ENCODE data around the gene BRSK2. TPM values are rescaled to one million over a fixed set of nuclear protein-coding genes. Genes with fewer than 3 reads are reported as not detected.
"Not testable (repeated sequence)": the region's sequence is repeated elsewhere in the genome, so short reads cannot be mapped to it uniquely, and the experiment has no call there.

The BRSK2 gene
- total RNA-seq, 4 donors from 2014 or later: 0.72 to 1.6 (median 0.82) TPM; not detected in 1

DNA sequence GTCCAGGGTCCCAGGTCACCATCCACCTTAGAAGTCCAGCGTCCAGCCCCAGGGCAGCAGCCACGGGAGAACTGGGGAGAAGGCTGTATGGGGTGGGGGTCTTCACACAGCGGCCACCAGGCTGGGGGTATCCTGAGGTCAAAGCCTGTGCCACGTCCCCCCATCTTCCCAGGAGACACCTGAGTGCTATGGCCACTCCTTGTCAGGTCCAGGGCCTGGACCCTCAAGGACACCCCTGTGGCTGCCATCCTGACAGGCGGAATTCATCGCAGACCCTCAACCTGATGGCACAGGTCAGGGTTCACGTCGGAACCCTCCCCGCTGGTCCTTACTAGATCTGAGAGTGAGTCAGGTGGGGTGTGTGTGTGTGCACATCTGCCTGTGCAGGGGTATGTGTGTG is 18.6 kb downstream of the BRSK2 start:
- TF ChIP-seq, protein P1, sequence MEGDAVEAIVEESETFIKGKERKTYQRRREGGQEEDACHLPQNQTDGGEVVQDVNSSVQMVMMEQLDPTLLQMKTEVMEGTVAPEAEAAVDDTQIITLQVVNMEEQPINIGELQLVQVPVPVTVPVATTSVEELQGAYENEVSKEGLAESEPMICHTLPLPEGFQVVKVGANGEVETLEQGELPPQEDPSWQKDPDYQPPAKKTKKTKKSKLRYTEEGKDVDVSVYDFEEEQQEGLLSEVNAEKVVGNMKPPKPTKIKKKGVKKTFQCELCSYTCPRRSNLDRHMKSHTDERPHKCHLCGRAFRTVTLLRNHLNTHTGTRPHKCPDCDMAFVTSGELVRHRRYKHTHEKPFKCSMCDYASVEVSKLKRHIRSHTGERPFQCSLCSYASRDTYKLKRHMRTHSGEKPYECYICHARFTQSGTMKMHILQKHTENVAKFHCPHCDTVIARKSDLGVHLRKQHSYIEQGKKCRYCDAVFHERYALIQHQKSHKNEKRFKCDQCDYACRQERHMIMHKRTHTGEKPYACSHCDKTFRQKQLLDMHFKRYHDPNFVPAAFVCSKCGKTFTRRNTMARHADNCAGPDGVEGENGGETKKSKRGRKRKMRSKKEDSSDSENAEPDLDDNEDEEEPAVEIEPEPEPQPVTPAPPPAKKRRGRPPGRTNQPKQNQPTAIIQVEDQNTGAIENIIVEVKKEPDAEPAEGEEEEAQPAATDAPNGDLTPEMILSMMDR (IDR thresholded peaks at IDR 0.05): no peak
- ATAC-seq (ENCODE audit: low FRiP score) (no peak), DNase-seq (ENCODE audit: low spot score) (no peak)

DNA sequence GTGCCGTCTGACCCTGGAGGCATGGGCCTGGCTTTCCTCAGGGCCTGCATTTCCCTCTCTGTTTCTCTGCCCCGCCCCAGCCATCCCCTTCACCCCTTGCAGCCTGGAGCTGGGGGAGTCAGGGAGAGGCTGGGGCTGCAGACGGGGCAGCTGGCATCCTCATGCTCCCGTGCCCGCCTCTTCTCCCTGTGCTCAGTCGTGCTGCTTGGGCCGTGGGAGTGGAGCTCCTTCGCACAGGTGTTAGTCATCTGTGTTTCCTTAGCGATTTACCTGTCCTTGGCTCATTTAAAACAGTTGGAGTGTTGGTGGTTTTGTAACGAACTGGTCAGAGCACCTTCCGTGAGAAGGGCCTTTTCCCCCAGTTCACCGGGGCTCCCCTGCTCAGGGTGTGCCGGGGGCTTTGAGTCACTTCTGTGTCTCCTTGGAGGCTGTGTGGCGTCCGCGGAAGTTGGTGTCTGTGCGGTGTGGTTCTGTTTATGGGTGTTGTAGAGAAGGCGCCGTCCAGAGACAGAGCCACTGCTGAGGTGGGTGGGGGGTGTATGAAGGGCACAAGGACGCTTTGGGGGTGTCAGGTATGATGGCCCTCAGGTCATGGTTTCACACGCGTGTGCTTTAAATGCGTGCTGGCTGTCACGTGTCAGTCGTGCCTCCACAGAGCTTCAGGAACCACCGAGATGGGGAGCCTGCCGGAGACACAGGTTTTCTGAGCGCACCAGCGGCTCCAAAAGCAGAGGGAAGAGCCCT is 19.5 kb downstream of the BRSK2 start:
- no peak for DNase-seq (ENCODE audit: low spot score)
- ATAC-seq (ENCODE audit: low FRiP score): no peak
- TF ChIP-seq, protein P1 (IDR thresholded peaks at IDR 0.05): no peak

DNA sequence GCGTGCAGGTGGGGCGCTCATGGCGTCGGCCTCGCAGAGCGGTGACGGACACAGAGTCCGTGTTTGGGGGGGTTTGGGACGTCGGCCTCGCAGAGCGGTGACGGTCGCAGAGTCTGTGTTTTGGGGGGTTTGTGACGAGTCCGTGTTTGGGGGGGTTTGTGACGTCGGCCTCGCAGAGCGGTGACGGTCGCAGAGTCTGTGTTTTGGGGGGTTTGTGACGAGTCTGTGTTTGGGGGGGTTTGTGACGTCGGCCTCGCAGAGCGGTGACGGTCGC is 20.1 kb downstream of the BRSK2 start:
- ATAC-seq (ENCODE audit: low FRiP score); DNase-seq (ENCODE audit: low spot score): not testable (repeated sequence)

DNA sequence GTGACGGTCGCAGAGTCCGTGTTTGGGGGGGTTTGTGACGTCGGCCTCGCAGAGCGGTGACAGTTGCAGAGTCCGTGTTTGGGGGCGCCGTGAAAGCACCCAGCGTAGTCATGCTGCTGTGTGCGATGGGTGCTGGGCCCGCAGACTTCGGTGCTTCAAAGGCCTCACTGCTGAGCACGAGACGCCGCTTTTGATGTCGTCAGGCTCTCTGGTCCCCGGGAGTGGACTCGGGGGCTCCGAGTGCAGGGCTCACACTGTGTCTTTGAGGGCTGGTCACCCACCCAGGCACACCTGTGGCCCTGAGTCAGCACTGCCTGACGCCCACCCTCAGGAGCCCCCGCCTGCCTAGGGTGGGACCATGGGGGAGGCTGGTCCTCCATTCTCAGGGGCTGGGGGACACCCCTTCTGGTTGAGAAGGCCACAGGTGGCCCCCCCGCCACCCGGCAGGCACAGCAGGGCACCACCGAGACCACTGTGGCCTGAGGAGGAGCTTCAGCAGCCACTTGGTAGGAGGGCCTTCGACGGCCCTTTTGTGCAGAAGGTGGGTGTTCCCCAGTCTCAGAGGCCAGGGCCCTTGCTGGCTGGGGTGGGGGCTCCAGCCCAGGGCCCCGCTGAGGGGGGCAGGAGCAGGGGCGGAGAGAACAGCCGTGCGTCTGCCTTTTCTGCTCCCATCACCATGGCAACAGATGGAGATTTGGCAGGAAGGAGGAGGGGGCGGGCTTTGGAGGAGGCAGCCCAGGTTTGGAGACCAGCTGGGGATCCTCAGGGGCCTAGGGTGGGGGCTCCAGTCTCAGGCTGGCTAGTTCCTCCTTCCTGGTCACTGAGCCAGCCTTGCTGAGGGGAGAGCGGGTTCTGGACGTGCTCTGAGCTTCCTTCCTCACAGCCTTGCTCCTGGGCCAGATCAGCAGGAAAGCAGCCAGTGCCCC is 20.9 kb downstream of the BRSK2 start:
- TF ChIP-seq, protein P1 (IDR thresholded peaks at IDR 0.05): no peak
- no peak for DNase-seq (ENCODE audit: low spot score)
- no peak for ATAC-seq (ENCODE audit: low FRiP score)

DNA sequence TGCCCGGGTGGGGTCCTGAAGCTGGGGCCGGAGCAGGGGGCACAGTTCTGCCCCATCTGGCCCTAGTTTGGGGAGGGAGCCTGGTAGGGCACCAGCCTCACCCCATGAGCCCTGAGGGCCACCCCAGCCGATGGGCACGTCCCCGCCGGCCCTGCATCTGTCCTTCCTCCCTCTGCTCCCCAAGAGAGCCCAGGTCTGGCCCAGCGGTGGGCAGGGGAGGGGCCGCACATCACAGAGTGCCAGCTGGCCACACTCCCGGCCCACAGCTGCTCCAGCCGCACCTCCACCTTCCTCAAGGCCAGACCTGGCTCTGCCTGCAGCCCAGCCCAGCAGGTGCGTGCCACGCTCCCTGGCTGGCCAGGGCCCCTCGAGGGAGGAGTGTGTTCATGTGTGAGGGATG is 21.6 kb downstream of the BRSK2 start:
- DNase-seq (ENCODE audit: low spot score) (no peak), ATAC-seq (ENCODE audit: low FRiP score) (no peak)
- TF ChIP-seq, protein P1 (IDR thresholded peaks at IDR 0.05): no peak

DNA sequence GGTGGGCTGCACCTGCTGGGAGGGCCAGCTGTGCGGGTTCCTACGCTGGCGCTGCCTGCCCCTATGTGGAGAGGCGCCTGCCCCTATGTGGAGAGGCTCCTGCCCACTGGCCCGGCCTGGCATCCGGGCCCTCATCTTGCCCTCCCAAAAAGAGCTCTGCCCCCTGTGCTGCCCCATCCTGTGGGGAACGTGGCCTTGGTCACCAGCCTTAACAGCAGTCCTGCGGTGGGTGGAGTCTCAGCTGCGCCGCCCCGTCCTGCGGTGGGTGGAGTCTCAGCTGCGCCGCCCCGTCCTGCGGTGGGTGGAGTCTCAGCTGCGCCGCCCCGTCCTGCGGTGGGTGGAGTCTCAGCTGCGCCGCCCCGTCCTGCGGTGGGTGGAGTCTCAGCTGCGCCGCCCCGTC is 22.0 kb downstream of the BRSK2 start:
- ATAC-seq (ENCODE audit: low FRiP score); DNase-seq (ENCODE audit: low spot score): not testable (repeated sequence)

DNA sequence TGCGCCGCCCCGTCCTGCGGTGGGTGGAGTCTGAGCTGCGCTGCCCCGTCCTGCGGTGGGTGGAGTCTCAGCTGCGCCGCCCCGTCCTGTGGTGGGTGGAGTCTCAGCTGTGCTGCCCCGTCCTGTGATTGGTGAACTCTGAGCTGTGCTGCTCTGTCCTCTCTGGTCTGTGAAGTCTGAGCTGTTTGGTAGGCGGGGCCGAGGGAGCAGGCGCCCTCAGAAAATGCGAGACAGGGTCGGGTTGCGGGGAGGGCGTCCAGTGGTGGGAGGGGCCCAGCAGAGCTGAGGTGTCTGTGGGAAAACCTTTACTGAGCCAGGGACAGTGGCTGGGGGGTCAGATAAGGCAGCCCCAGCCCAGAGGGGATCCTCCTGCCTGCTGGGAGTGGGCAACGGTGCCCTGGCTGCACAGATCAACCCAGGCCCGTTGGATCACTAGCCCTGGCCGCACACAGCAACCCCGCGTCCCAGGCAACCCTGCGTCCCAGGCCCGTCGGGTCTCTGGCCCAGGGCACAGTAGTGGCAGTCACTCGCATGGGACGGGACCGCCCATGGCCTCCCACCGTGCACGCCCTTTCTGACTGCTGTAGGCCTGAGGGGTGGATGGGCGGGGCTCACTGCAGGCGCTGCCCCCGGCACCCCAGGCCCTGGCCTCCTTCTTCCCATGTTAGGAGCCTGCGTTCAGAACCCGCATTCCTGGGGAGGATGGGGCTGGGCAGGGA is 22.8 kb downstream of the BRSK2 start:
- ATAC-seq (ENCODE audit: low FRiP score) (no peak), DNase-seq (ENCODE audit: low spot score) (no peak)
- TF ChIP-seq, protein P1 (IDR thresholded peaks at IDR 0.05): no peak
